Keratinocyte (primary cell): ENCODE measurements around the gene RGS13. TPM values are rescaled to one million over a fixed set of nuclear protein-coding genes. Genes with fewer than 3 reads are reported as not detected.

ENCODE experiments used
- DNase-seq: peaks from one replicate; pipeline ENCODE4 v3.0.0-alpha.2; 2011; ENCODE audit warnings: low read depth, missing footprints, low spot score
- FAIRE-seq: peaks from 2 replicates; lab custom pipeline; 2011; peaks lifted over from hg19 to GRCh38; lab: Jason Lieb, UNC
- H2AFZ ChIP-seq: 2 replicates; pipeline ENCODE4 v1.6.0; 2012; ENCODE audit warnings: low read length, control low read depth, inconsistent platforms; ENCODE audit not compliant: control insufficient read depth
- H3K27ac ChIP-seq: 2 replicates; pipeline ENCODE4 v1.5.1; 2011; ENCODE audit warnings: low read length; ENCODE audit not compliant: control insufficient read depth, insufficient read depth
- H3K27me3 ChIP-seq: 3 replicates; pipeline ENCODE4 v1.6.0; 2011; ENCODE audit warnings: low read length; ENCODE audit not compliant: control insufficient read depth, insufficient read depth; ENCODE audit errors: extremely low read depth
- H3K36me3 ChIP-seq, 2 experiments: 2 replicates in 1 of 2; 3 replicates in 1 of 2; pipeline ENCODE4 v1.5.1; 2011; ENCODE audit warnings: low read length in 2 of 2, mild to moderate bottlenecking in 1 of 2; ENCODE audit not compliant: control insufficient read depth in 2 of 2, insufficient read depth in 2 of 2; ENCODE audit errors: extremely low read depth in 1 of 2
- H3K4me1 ChIP-seq: 3 replicates; pipeline ENCODE4 v1.5.1; 2011; ENCODE audit warnings: low read length; ENCODE audit not compliant: control insufficient read depth, insufficient read depth; ENCODE audit errors: extremely low read depth
- H3K4me2 ChIP-seq: 3 replicates; pipeline ENCODE4 v1.6.0; 2011; ENCODE audit warnings: low read depth, low read length; ENCODE audit not compliant: control insufficient read depth, insufficient read depth; ENCODE audit errors: extremely low read depth
- H3K4me3 ChIP-seq, 3 experiments: fragments of 200-600 bp in 1 of 3; sonication (generic) in 1 of 3; 2 replicates in 2 of 3; 3 replicates in 1 of 3; pipeline ENCODE4 v1.5.1; 2011 to 2016; ENCODE audit warnings: low read length in 3 of 3, mild to moderate bottlenecking in 3 of 3, control low read depth in 2 of 3, inconsistent platforms in 1 of 3, low read depth in 1 of 3, mixed read lengths in 1 of 3, mixed run types in 1 of 3, moderate library complexity in 1 of 3; ENCODE audit not compliant: control insufficient read depth in 2 of 3, insufficient read depth in 2 of 3; ENCODE audit errors: extremely low read depth in 1 of 3
- H3K79me2 ChIP-seq: 2 replicates; pipeline ENCODE4 v1.6.0; 2012; ENCODE audit warnings: low read length; ENCODE audit not compliant: control insufficient read depth, insufficient read depth
- H3K9ac ChIP-seq: 3 replicates; pipeline ENCODE4 v1.6.0; 2011; ENCODE audit warnings: low read length; ENCODE audit not compliant: control insufficient read depth, insufficient read depth; ENCODE audit errors: extremely low read depth
- H3K9me1 ChIP-seq: 3 replicates; pipeline ENCODE4 v1.6.0; 2011; ENCODE audit warnings: low read length; ENCODE audit not compliant: control insufficient read depth, insufficient read depth; ENCODE audit errors: extremely low read depth
- H3K9me3 ChIP-seq: 2 replicates; pipeline ENCODE4 v1.5.1; 2012; ENCODE audit warnings: low read depth, low read length; ENCODE audit not compliant: control insufficient read depth
- H4K20me1 ChIP-seq: 3 replicates; pipeline ENCODE4 v1.6.0; 2011; ENCODE audit warnings: low read length; ENCODE audit not compliant: control insufficient read depth, insufficient read depth; ENCODE audit errors: extremely low read depth
- CTCF ChIP-seq, 3 experiments: IDR thresholded peaks in 1 of 3; conservative IDR thresholded peaks in 1 of 3; optimal IDR thresholded peaks in 1 of 3; 2 replicates in 2 of 3; 3 replicates in 1 of 3; pipeline versions ENCODE3 to v1.5.1; 2011; ENCODE audit warnings: low read length in 3 of 3, mild to moderate bottlenecking in 3 of 3, moderate library complexity in 2 of 3, control low read depth in 1 of 3, inconsistent platforms in 1 of 3; ENCODE audit not compliant: insufficient read depth in 2 of 3; ENCODE audit errors: extremely low read depth in 1 of 3
- EZH2 ChIP-seq: IDR thresholded peaks from one replicate; pipeline ENCODE4 v1.6.1; 2012; ENCODE audit warnings: inconsistent platforms, mild to moderate bottlenecking, low read length, moderate library complexity
- dilution Hi-C: fragments of 300-500 bp; cut with MboI; formaldehyde crosslinking; loops from one replicate; pipeline ENCODE4 v1.7.0; 2020; ENCODE audit warnings: low sequenced_read_pairs; ENCODE audit not compliant: extremely low pct_ligation_motif_present
- polyA plus RNA-seq, 5 experiments: library from polyadenylated mRNA; depleted of rRNA in 3 of 5; stranded (reverse) in 3 of 5; stranded (forward) in 1 of 5; unstranded in 1 of 5; fragments of >200 nt; gene quantifications; 1 replicate in 1 of 5; 2 replicates in 3 of 5; 3 replicates in 1 of 5; pipeline versions ENCODE4 v1.2.1 to v1.2.3, GENCODE V29; 2011 to 2012; ENCODE audit warnings: missing spikeins in 2 of 5, low read depth in 1 of 5, low replicate concordance in 1 of 5

Gene RGS13
- polyA plus RNA-seq, 1 donor (not counting 4 experiments of a cell fraction or from before 2014, with no cell fraction given) = not detected

- Histone ChIP-seq H3K9me1 (no peaks in the 10 kb centered on the region), H2AFZ (no peak overlapping the region), H3K79me2 (no peaks in the 10 kb centered on the region), H3K27me3 (no peaks in the 10 kb centered on the region), H3K9ac (no peak overlapping the region), H3K4me1 (no peaks in the 10 kb centered on the region), H3K36me3 (no peaks in the 10 kb centered on the region), H3K4me2 (no peak overlapping the region), H3K4me3 (no peak overlapping the region), H4K20me1 (no peaks in the 10 kb centered on the region), H3K27ac (no peak overlapping the region), H3K9me3 (no peaks in the 10 kb centered on the region)
- dilution Hi-C loops = no loop called here
- TF ChIP-seq EZH2 (no peak), CTCF (optimal IDR thresholded peaks at IDR 0.05 in 1 of 3, IDR thresholded peaks at IDR 0.05 in 1 of 3, conservative IDR thresholded peaks at IDR 0.05 in 1 of 3; ENCODE audit: extremely low read depth in 1 of 3, insufficient read depth in 2 of 3, low read length in 3 of 3) (no peak)
- DNase-seq (no peak), FAIRE-seq (no peak)
These were observed 6.3 kb upstream of the RGS13 start for GRCh38 chr1:192629612-192630011.

- no peak overlapping the region for H3K4me2 ChIP-seq
These were observed 5.2 kb upstream of the RGS13 start for GRCh38 chr1:192630521-192631287.

More at GRCh38 chr1:192630521-192631287, 5.2 kb upstream of the RGS13 start:
- Histone ChIP-seq H3K4me3 (no peak overlapping the region), H3K27ac (no peak overlapping the region), H3K4me1 (no peaks in the 10 kb centered on the region), H3K9me1 (no peaks in the 10 kb centered on the region), H3K79me2 (no peaks in the 10 kb centered on the region), H3K9me3 (no peaks in the 10 kb centered on the region), H3K9ac (no peak overlapping the region), H4K20me1 (no peaks in the 10 kb centered on the region), H3K27me3 (no peaks in the 10 kb centered on the region), H3K36me3 (no peaks in the 10 kb centered on the region), H2AFZ (no peak overlapping the region)
- DNase-seq (no peak), FAIRE-seq (no peak)
- dilution Hi-C loops = no loop called here
- TF ChIP-seq EZH2 (no peak), CTCF (optimal IDR thresholded peaks at IDR 0.05 in 1 of 3, IDR thresholded peaks at IDR 0.05 in 1 of 3, conservative IDR thresholded peaks at IDR 0.05 in 1 of 3; ENCODE audit: extremely low read depth in 1 of 3, insufficient read depth in 2 of 3, low read length in 3 of 3) (no peak)
